ENCODE results near the gene NDUFS2. TPM values are rescaled to one million over a fixed set of nuclear protein-coding genes. Genes with fewer than 3 reads are reported as not detected.
A peak's percentile ranks its signal among the peaks of the same experiment; 100 is the strongest.

Gene NDUFS2
- total RNA-seq, 2 experiments from 2014 or later = 85.9 to 97.1 TPM

DNA sequence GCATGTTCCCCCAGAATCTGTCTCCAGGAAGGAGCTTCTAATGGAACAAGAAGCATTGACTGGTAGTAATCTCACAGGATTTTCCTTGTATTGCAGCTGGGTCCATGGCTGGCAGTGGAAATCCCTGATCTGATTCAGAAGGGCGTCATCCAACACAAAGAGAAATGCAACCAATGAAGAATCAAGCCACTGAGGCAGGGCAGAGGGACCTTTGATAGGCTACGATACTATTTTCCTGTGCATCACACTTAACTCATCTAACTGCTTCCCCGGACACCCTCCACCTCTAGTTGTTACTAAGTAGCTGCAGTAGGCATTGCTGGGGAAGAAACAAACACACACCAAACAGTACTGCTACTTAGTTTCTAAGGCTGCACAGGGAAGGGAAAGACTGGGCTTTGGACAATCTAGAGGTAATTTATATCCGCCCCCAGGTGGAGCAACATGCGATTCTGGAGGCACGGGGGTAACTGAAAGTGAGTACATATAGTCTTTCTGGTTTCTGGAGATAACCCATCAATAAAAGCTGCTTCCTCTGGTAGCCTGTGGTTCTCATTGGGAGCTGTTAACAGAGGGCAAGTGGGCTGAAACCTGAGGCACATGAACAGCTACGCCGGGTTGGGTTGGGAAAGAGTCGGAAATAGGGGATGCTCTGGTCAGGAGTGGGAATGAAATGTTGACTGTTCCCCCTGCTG lies 43.7 kb upstream of the NDUFS2 start:
- peaks cover 56% of the 10 kb centered on the region for H3K4me1 Mint-ChIP-seq (ENCODE audit: low read depth)
- TF ChIP-seq, protein P1, sequence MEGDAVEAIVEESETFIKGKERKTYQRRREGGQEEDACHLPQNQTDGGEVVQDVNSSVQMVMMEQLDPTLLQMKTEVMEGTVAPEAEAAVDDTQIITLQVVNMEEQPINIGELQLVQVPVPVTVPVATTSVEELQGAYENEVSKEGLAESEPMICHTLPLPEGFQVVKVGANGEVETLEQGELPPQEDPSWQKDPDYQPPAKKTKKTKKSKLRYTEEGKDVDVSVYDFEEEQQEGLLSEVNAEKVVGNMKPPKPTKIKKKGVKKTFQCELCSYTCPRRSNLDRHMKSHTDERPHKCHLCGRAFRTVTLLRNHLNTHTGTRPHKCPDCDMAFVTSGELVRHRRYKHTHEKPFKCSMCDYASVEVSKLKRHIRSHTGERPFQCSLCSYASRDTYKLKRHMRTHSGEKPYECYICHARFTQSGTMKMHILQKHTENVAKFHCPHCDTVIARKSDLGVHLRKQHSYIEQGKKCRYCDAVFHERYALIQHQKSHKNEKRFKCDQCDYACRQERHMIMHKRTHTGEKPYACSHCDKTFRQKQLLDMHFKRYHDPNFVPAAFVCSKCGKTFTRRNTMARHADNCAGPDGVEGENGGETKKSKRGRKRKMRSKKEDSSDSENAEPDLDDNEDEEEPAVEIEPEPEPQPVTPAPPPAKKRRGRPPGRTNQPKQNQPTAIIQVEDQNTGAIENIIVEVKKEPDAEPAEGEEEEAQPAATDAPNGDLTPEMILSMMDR (IDR thresholded peaks at IDR 0.05) = no peak
- peaks cover 23% of the 10 kb centered on the region for H3K36me3 Mint-ChIP-seq (ENCODE audit: low read depth)
- intact Hi-C loops (cut with micrococcal nuclease) = no loop called here
- H3K27me3 Mint-ChIP-seq = no peaks in the 10 kb centered on the region
- peak overlapping the region; percentile 80 for H3K4me3 Mint-ChIP-seq
- POLR2A ChIA-PET = interaction anchor here (0.6 to 2.4 kb wide), 4 partner anchors 8 to 40 kb away, joined by 3 to 15 read pairs (median 6); partner anchors contain the start of gene PPOX
- CTCF ChIA-PET = interaction anchor here (0.9 to 1.7 kb wide), 10 partner anchors 8 to 87 kb away, joined by 3 to 7 read pairs (median 4); partner anchors contain the start of genes NIT1, PFDN2, PPOX and TOMM40L
- peak overlapping the region; percentile 84 for H3K27ac Mint-ChIP-seq
- ATAC-seq = no peak
- no peaks in the 10 kb centered on the region for H3K9me3 Mint-ChIP-seq
- DNase-seq = no peak

DNA sequence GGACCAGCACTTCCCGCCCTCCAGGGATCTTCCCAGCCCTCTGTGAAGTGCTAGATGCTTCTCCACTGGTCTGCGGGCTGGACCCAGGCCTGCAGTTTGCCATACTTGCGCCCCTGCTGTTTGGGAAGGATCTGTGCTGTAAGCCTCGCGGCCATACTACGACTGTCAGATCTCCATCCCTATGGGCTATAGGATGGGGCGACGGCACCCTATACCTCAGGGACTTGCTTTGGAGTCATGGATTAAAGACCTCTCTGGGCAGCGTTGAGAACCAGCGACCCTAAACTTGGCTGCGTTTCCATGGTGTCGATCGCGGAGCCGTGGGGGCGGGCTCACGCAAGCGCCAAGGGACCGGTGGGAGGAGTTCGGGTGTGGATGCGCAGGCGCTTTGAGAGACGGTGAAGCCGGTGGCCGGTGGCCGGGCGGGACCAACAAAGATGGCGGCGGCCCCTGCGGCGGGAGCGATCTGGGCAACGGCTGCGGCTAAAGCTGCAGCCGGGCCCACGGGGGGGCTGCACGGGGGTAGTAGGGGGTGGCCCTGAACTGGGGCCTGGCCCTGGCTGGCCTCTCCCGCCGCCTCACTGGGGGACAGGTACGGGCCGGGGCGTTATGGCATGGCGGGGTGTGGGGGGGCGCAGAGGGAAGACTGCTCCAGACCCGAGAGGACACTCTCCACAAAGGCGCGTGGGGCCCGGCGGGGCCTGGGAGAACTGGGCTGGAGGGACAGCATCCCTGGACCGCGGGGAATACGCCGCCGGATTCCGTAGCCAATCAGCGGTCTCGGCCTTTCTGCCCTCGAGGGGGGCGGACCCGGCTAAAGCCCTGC lies 42.9 kb upstream of the NDUFS2 start, which contains the start of gene USP21:
TSS of gene USP21 (plus strand) at position 414 of the 826 bp plus-strand sequence. CDS start 1,141 bp downstream, outside the sequence.
- Mint-ChIP-seq H3K4me1 (ENCODE audit: low read depth) (peaks cover 61% of the 10 kb centered on the region), H3K9me3 (no peaks in the 10 kb centered on the region), H3K27me3 (no peaks in the 10 kb centered on the region), H3K36me3 (ENCODE audit: low read depth) (peaks cover 27% of the 10 kb centered on the region), H3K27ac (peak within 1 kb of the TSS; percentile 84), H3K4me3 (peak within 1 kb of the TSS; percentile 80)
- CTCF ChIA-PET = interaction anchor here (1.0 to 1.6 kb wide), 3 partner anchors 62 to 88 kb away, joined by 3 to 7 read pairs (median 4); partner anchors contain the start of gene TOMM40L
- DNase-seq (peak; percentile 95), ATAC-seq (peak; percentile 98)
- TF ChIP-seq, protein P1 (IDR thresholded peaks at IDR 0.05) = no peak
- intact Hi-C loops (cut with micrococcal nuclease) = no loop called here
- POLR2A ChIA-PET = interaction anchor here (0.8 to 2.4 kb wide), 4 partner anchors 7 to 42 kb away, joined by 4 to 15 read pairs (median 6); partner anchors contain the start of genes NIT1, PFDN2 and PPOX

DNA sequence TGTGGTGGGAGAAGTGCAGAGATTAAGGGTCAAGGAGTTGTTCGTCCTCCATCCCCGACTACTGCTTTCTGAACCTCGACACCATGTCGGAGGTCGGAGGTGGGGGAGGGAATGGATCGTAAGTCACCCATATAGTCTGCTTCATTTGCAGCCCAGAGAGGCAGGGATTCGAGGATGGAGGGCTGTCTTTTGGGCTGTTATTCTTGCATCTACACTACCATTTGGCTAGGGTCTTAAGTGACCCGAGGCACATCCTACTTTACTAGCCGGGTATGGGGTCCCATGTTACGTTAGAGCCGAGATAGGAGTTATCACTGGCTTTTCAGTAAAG lies 42.3 kb upstream of the NDUFS2 start:
- DNase-seq (no peak), ATAC-seq (no peak)
- Mint-ChIP-seq H3K9me3 (no peaks in the 10 kb centered on the region), H3K4me3 (peak overlapping the region; percentile 80), H3K27ac (peak overlapping the region; percentile 77), H3K27me3 (no peaks in the 10 kb centered on the region), H3K36me3 (ENCODE audit: low read depth) (peaks cover 29% of the 10 kb centered on the region), H3K4me1 (ENCODE audit: low read depth) (peaks cover 62% of the 10 kb centered on the region)
- CTCF ChIA-PET = no interaction called here
- TF ChIP-seq, protein P1 (IDR thresholded peaks at IDR 0.05) = no peak
- intact Hi-C loops (cut with micrococcal nuclease) = no loop called here
- POLR2A ChIA-PET = interaction anchor here (0.8 to 1.3 kb wide), 5 partner anchors 10 to 42 kb away, joined by 3 to 5 read pairs (median 4); partner anchors contain the start of genes B4GALT3, NDUFS2, NIT1 and PFDN2

DNA sequence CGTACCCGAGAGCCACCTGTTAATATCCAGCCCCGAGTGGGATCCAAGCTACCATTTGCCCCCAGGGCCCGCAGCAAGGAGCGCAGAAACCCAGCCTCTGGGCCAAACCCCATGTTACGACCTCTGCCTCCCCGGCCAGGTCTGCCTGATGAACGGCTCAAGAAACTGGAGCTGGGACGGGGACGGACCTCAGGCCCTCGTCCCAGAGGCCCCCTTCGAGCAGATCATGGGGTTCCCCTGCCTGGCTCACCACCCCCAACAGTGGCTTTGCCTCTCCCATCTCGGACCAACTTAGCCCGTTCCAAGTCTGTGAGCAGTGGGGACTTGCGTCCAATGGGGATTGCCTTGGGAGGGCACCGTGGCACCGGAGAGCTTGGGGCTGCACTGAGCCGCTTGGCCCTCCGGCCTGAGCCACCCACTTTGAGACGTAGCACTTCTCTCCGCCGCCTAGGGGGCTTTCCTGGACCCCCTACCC lies 41.5 kb upstream of the NDUFS2 start:
- POLR2A ChIA-PET = interaction anchor here (1.0 to 1.3 kb wide), 3 partner anchors 16 to 41 kb away, joined by 3 to 5 read pairs (median 5); partner anchors contain the start of genes B4GALT3 and NDUFS2
- H3K36me3 Mint-ChIP-seq (ENCODE audit: low read depth) = peaks cover 30% of the 10 kb centered on the region
- intact Hi-C loops (cut with micrococcal nuclease) = no loop called here
- DNase-seq = no peak
- no peak for ATAC-seq
- peaks cover 61% of the 10 kb centered on the region for H3K4me1 Mint-ChIP-seq (ENCODE audit: low read depth)
- CTCF ChIA-PET = interaction anchor here (1.8 kb wide), 1 partner anchor 66 kb away, joined by 7 read pairs; the partner anchor contains the start of gene TOMM40L
- TF ChIP-seq, protein P1 (IDR thresholded peaks at IDR 0.05) = no peak
- no peaks in the 10 kb centered on the region for H3K27me3 Mint-ChIP-seq
- peak overlapping the region; percentile 80 for H3K4me3 Mint-ChIP-seq
- no peak overlapping the region for H3K27ac Mint-ChIP-seq
- H3K9me3 Mint-ChIP-seq = no peaks in the 10 kb centered on the region

Measured in activated CD8-positive, alpha-beta T cell treated with anti-CD3 and anti-CD28 coated beads for 36 hours (primary cell).